GM18909 (cell line): ENCODE measurements around the gene CACNA1F.

Experiments
- ATAC-seq: cut with Tn5 transposase; IDR thresholded peaks from one replicate; pipeline ENCODE4 v1.9.1; 2021; ENCODE audit warnings: mild to moderate bottlenecking; ENCODE audit not compliant: unreplicated experiment, poor library complexity

The CACNA1F gene

DNA sequence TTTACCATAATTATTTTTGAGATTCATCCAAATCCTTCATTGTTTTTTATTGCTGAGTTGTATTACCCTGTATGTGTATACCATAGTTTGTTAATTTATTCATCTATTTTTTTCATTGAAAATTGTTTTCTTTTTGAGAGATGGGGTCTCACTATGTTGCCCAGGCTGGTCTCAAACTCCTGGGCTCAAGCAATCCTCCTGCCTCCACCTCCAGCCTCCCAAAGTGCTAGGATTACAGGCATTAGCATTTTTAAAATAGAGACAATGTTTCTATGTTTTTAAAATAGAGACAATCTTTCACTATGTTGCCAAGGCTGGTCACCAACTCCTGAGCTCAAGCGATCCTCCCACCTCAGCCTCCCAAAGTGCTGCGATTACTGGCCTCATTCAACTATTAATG is 72.2 kb downstream of the CACNA1F start:
- no peak for ATAC-seq

GRCh38 chrX:49157194-49157593 is 75.9 kb downstream of the CACNA1F start:
- ATAC-seq, result no peak

- ATAC-seq, result peak; percentile 82
Observed at GRCh38 chrX:49155900-49156837, 77.0 kb downstream of the CACNA1F start.

GRCh38 chrX:49155243-49155899 is 77.8 kb downstream of the CACNA1F start:
- ATAC-seq, result peak; percentile 21
